ENCODE results near the gene RSKR.
"Not testable (repeated sequence)": the region's sequence is repeated elsewhere in the genome, so short reads cannot be mapped to it uniquely, and the experiment has no call there.

The RSKR gene

DNA sequence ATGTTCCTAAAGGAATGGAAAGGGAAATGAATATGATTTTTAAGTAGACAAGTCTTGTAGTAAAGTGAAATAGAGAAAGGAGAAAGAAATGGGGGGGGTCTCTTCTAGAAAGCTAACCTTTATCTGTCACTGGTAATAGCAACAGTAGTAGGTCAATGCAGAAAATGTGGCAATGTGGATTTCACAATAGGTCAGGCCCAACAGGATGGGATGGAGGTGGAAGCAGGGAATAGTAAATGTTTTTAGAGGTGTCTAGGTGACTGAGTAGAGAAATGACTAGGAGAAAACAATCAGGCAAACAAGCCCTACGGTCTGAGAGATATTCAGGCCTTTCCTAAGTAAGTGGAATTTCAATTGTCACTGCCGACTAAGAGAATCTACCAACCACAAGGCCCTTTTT, 6.0 kb upstream of the RSKR start:
- DNase-seq, result no peak

DNA sequence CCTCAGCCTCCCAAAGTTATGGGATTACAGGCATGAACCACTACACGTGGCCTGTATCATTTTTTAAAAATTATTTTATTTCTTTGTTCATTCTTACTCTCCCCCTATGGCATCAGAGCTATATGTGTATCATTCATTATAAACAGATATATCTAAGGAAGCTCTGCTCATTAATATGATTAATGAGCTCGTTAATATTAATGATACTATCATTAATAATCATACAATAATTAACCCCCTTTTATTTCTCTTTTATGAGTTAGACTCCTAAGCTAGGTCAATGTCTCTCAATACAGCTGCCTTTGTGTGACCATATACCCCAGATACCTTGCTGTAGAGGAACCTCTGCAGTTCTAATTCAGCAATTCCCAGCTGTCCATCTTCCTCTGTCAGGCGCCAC, 4.5 kb upstream of the RSKR start:
- no peak for DNase-seq

DNA sequence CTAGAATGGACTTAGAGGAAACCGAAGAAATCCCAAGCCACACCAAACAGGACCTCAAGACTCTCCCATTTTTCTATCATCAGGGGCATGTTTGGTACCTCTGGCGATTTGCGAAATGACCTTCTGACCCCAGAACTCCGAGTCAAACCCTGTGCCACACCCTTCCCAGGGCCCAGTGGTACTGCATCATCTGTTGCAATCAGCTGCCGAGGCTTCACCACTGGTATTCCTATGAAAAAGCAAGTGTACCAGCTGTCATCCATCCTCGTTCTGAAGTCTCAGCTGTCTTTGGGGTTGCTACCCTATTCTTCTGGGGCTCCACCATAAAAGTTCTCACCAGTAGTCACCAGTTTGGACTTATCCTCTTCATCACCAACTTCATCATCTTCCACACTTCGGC, 2.3 kb upstream of the RSKR start:
- no peak for DNase-seq

DNA sequence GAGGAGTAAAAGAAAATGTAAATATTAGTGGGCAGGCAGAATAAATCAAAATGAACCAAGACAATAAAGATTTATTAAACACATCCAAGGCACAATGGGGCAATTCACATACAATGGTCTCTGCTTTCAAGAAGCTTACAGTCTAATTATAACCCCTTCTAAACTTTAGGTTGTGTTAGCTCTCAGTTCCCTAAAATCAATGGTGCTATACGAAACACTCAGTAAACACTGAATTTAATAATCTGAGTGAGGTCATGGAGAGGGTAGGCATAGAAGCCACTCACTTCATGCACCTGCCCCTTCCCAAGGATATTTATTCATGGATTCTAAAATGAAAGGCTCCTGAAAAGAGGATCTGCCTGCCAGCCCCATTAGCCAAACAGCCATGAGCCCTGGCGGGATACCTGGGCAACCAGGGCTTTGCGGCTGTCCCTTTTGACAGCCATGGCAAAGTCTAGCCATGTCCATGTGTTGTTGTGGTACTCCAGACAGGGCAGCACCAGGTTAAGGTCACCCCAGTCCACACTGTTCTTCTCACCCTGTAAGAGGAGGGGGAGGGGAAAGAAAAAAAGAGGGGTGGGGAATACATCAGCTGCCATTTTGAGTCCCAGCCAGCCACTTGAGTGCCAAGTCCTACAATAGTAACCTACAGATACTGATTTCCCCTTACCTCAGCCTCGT, 1.4 kb upstream of the RSKR start:
- no peak for DNase-seq

DNA sequence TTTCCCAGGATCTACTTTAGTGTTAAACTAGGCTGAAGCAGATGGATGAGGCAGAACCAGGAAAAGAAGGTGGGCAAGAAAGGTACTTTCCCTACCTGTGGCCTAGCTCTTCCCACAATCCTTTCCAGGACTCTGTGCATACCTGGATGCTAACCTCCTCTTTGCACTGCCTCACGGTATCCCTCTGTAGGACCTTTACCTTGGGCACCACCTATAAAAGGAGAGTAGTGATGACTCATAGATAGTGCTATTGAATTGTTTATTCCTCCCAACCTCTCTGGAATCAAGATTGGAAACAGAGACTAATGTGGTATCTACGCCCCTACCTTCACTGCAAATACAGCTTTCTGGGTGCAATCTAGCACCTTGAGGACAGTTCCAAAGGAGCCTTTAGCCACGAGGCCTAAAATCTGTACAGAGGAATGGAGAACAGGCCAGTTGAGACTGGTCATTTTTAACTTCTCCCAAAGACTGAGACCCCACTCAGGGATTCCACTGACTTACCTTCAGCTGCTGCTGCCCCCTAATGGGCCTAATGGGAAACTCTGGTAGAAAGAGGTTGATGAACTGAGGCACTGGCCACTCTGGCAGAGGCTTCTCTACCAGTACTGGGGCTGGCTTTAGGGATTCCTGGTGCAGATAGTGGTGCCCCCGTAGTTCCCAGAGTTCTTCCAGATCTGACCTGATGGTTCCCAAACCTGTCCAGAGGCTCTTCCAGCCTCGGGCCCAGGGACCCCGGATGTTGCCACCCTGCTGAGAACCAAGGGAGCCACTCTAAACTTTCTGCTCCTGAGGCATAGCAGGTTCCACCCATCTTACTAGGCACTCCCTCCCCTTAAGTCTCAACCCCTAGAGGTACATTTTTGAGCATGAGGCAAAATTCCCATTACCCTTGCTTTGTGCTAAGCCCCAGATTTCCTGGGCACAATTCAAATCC, 781 bp downstream of the RSKR start:
- DNase-seq, result peak in 5 of 6 experiments; percentile 10 to 51 (median 16)

DNA sequence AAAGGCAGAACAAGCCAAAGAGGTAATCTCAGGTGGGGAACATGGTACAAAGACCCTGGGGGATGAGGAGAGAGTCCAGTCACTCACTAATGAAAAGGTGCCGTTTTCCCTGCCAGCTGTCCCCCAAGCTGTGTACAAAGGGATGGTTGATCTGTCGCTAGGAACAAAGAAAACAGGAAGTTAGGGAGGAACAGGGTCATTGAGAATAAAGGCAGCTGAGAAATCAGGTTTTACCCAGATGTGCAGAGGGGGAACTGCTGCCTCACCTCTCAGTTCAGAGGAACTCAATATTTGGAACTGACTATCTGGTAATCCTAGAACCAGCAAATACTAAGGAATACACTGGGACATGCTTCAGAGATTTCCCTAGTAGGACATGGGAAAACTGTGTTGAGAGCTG, 1.5 kb downstream of the RSKR start:
- DNase-seq, result no peak

DNA sequence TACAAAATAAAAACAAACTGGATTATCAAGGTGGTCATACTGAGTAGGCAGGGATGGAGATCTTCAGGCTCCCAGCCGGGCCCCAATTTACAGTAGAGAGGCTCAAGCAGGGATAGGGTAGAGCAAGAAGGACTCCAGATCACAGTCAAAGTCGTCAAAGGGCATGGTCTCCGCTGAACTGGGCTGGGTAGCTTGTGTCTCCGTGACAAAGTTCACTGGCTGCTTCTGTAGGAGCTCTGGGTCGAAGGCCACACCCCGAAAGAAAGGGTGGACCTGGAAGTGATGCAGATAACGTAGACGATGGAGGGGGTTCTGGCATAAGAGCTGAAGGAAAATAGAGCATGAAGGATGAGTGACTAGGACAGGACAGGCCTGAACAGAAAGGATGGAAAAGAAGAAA, 3.6 kb downstream of the RSKR start:
- no peak for DNase-seq

DNA sequence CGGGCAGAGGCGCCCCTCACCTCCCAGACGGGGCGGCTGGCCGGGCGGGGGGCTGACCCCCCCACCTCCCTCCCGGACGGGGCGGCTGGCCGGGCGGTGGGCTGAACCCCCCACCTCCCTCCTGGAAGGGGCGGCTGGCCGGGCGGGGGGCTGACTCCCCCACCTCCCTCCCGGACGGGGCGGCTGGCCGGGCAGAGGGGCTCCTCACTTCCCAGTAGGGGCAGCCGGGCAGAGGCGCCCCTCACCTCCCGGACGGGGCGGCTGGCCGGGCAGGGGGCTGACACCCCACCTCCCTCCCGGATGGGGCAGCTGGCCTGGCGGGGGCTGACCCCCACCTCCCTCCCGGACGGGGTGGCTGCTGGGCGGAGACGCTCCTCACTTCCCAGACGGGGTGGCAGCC, 10.0 kb downstream of the RSKR start:
- DNase-seq, result not testable (repeated sequence)

DNA sequence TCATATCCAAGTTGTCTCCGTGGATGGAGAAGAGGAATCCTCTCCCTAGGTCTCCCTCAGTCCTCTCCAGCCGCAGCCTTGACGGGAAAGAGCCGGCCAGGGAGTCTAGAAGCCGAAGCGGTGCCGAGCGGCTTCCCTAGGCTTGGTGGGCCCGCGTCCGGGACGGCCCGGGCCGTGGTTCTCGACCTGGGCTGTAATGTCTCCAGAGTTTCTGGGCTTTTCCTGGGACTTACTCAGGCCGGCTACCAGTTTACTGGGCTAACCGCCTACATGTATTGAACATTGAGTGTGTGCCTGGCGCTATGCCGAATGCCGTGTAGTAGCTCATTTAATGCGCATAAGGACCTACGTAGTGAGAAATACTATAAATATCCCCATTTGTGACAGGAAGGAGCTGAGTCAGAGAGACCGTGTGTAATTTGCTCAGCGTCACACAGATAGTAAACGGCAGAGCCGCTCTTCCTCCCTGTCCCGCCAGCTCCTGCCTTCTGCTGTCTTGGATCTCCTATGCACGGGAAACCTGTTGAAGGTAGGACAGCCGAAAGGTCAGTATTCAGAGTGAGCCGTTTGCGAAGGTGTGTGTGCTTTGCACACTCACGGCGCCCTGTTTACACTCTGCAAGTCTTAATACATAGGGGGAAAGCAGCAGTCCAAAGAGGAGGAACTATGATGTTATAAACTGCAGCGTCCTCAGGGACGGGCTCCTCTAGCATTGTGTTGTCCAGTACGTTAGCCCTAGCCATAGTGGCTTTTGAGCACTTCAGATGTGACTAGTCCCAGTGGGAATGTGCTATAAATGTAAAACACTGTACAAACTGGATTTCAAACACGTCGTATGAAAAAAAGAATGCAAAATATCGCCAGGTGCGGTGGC, 14.4 kb downstream of the RSKR start:
- peak; percentile 45 to 77 (median 64) for DNase-seq

DNA sequence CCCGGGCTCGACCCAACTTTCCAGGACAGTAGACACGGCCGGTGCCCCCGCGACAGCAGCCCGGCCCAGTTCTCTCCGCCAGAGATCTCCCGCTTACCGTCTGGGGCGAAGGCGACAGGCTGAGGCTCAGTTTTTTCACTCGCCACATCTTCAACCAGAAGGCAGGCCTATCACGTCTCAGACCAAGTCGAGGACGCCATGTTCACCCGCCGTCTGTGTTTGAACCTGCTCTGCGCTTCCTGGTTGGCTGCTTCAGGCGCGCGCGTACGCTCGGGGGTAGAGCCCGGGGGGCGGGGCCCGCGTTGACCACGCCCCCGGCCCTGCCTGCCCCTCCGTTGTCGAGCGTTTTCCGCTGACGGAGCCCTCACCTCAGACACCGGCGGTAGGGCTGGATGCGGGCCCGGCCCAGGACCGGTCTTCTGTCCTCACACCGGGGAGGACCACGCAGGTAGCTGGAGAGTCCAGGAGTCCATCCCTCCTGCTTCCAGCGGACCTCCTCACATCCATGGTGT, 15.1 kb downstream of the RSKR start, which contains the start of gene SPAG5:
SPAG5 (minus strand) TSS at position 227 of the 512 bp plus-strand sequence; CDS start at position 148, 79 bp downstream.
- DNase-seq, result peak; percentile 88 to 95 (median 92)

DNA sequence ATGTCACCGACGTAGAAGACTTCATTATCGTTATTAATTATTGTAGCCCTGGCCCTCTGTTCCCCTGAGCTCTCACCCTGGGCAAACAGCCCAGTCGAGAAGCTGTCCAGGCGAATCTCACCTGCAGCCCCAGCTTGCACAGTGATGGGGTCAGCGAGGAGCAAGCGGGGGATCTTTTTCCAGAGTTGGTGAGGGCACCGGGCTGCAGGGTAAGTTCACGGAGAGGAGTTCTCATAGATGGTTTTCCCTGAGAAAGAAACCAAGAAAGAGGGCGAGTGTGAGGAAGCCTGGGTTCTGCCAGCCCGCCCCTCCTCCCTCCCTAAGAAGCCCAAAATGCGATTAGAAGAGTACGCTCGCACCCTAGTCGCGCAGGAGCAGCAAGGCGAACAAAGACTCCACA, 15.6 kb downstream of the RSKR start:
- DNase-seq, result no peak

DNA sequence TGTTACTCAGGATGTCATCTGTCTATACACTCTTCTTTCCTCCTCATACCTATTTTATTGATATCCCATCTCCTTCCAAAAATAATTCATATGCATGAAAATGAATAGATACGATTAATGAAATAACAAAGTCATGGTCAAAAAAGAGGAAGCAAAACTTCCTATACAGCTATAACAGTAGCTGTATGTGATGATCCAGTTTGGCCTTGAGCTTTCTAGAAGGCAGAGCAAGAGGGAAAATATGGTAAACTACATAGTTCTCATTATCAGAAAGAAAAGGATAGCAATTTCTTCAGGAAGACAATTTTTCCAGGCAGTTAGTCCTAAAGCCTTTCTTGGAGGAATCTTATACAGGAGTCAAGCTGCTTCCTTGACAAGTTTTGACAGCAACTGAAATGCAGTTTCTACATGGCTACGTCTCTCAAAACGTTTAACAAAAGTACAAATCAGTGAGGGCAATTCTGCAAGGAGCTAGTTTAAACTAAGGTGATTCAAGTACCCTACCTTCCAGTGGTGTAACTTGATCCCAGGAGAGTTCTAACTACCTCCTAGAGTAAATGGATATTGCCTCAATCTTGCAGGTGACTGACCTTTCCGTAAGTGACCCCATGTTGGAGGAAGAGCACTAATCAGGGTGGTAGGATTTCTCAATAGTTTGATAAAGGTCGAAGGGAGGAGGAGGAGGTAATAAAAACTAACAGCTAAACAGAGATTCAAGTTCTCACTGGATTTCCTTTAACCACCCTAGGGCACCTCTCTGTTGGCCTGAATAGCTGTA, 16.2 kb downstream of the RSKR start:
- no peak for DNase-seq

DNA sequence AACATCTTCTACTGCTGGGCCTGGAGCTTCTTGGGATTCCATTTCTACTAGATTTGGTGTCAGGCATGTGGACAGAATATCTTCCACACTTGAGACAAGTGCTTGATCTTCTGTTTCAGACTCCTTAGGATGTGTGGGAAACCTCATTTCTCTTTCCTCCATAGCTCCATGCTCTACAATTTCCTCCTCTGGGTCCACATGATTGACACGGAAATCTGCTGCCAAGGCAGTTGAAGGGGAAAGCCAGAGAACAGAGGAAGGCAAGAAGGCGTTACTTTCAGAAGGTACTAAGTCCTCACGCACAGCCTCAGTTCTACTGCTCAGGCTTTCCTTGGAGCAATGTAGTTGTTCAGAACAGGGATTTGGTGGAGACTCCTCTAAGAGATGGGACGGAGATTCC, 21.7 kb downstream of the RSKR start:
- DNase-seq, result no peak

DNA sequence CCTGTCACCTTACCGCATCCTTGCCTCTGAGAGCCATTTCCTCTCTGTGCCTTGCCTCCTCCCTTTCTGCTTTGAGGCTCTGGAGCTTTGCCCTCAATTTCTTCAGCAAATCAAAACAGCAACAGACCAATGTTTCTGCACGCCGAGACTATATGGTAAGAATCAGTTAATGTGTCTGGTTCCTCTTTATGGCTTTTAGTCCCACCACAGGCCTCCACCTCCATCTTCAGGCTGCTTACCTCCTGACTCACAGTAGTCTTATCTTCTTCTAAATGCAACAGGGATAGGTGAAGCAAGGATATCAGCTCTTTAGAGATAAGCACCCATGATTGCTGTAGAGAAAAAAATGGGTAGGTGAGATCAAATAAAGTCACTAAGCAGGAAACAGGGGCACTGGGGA, 28.1 kb downstream of the RSKR start:
- DNase-seq, result no peak

DNA sequence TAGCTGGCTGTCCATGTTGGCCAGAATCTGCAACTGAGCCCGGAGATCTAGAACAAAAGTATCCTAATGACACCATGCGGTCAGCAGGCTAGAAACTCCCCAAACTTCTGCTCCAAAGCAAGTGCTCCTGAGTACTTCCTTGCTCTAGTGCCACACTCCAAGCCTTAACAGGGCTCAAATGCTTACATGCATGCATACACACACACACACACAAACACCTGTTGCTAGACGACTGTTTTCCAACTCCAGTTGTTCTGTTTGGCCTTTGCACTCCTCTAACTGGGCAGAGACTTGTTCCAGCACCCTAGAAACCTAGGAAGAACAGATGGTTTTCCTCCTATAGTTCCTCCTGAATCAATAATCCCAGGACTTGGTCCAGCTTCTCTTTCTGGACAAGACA, 29.6 kb downstream of the RSKR start:
- DNase-seq, result no peak

DNA sequence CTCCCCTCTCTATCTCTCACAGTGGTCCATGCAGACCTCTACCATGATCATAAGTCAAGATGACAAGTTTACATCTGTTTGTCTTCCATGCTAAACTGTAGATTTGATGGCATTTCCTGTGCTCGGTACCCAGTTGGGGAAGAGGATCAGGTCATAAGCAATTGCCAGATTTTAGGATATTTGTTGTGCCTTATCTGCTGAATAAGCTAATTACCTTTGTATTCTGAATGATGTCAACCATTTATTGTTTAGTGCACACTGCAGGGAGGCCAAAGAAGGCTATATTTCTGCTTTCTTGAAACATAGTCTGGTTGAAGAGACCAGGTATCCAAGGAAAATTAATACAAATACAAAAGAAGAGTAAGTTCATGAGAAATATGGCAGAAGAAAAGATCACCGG, 31.5 kb downstream of the RSKR start:
- no peak for DNase-seq

DNA sequence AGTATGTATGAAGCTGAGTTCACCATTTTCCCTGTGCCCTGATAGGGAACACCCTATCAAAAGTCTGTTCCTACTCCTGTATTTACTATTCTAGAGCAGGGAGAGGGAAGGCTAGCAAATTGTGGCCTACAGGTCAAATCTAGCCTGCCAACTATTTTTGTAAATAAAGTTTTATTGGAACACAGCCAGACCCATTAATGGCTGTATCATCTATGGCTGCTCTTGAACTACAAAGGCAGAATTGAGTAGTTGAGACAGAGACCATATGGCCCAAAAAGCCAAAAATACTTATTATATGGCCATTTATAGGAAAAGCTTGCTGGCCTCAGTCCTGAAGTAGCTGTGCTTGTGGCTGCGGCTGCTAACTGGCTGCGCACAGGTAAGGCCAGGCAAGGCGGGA, 33.0 kb downstream of the RSKR start:
- DNase-seq, result no peak

DNA sequence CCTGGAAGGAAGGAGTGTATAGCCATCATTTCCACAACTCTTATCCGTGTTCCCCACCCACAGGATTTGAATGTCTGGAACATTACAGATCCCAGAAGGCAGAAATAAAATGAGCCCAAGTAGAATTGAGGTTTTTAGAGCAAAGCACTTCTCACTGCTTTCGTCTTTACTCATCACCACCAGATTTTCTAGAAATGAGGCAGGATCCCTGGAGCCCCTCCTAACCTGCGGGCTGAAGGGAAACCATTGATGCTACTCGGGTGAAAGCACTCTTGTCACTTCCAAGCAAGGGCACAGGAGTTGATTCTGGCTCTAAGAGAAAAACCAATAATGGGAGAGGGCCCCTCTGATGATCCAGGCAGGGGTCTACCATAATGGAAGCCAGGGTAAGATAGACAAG, 34.5 kb downstream of the RSKR start:
- no peak for DNase-seq

DNA sequence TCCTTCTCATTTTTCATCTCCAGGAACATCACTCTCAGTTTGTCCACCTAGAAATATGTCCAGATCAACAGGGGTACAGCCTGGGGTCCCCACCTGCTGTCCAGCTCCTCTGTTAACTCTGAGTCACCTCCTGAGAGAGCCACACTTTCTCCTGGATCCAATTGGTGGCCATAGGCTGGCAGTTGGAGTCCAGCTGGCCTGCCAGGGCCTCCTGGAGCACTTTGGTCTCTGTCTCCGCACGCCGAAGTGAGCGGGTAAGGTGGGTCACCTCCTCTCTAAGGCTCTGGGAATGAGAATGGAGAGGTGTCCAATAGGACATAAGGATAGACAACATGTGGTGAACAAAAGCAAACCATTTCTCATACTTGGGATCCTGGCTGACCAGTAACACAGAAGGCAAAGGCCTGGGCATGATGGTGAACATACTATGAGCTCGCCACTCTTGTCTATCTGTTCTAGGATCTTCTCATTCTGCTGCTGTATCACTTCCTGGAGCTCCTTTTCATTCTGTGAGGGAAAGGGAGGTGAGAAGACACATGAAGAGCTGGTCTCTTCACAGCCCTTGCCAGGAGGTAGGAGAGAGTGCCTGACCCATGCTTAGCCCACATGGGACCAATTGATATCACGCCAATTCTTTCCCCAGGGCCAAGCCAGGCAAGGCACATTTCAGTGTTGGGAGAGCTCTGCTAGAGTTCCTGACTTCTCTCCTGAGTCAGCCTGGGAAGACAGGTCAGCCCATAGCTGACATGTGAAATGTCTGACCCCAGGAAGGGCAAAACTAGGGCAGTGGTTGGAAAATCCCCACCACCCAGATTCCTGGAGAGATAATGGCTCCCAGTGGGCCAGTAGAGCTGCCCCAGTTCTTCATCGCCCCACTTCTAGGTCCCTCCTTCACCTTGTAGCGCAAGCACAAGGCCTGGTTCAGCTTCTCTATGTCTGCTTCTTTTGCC, 35.5 kb downstream of the RSKR start:
- no peak for DNase-seq

DNA sequence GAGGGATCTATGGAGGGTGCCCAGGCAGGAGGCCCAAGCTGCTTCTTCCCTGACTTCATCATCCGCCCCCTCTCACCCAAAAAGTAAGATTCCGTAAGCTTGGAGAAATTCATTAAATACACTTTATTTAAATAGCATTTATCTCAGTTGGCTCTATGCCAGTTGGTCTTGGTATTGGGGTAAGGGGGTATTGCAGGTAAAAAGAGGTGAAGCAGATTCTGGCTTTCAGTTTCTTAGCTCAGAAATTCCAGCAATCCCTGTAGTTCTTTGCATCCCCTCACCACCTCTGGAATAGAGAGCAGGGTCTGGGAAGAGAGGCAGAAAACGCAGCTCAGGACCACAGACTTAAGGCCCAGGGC, 36.5 kb downstream of the RSKR start:
- DNase-seq, result no peak
